H9 (cell line): Measurements from ENCODE around the gene TSPAN32. TPM values are rescaled to one million over a fixed set of nuclear protein-coding genes. Genes with fewer than 3 reads are reported as not detected.

Source experiments
- DNase-seq: peaks from one replicate; pipeline ENCODE4 v3.0.0-alpha.2; 2017
- H2AFZ ChIP-seq: one replicate; pipeline ENCODE4 v1.6.1; 2013; ENCODE audit warnings: mild to moderate bottlenecking, low read length, control low read depth, moderate library complexity
- H2AK5ac ChIP-seq: 2 replicates; pipeline ENCODE4 v1.6.1; 2013; ENCODE audit warnings: low read length, control low read depth, mixed read lengths; ENCODE audit not compliant: insufficient read length
- H2BK120ac ChIP-seq: one replicate; pipeline ENCODE4 v1.6.1; 2013; ENCODE audit warnings: low read depth, mild to moderate bottlenecking, low read length, control low read depth, inconsistent platforms; ENCODE audit not compliant: poor library complexity, severe bottlenecking
- H2BK12ac ChIP-seq: 2 replicates; pipeline ENCODE4 v1.6.1; 2013; ENCODE audit warnings: low read length, control low read depth, mixed read lengths, low read depth; ENCODE audit not compliant: insufficient read length
- H2BK15ac ChIP-seq: 2 replicates; pipeline ENCODE4 v1.6.1; 2013; ENCODE audit warnings: low read depth, low read length, control low read depth
- H2BK20ac ChIP-seq: one replicate; pipeline ENCODE4 v1.6.1; 2013; ENCODE audit warnings: low read depth, mild to moderate bottlenecking, low read length, control low read depth, inconsistent platforms; ENCODE audit not compliant: poor library complexity, severe bottlenecking
- H2BK5ac ChIP-seq: 2 replicates; pipeline ENCODE4 v1.6.1; 2013; ENCODE audit warnings: low read length, control low read depth, mixed read lengths; ENCODE audit not compliant: insufficient read length
- H3K14ac ChIP-seq: 2 replicates; pipeline ENCODE4 v1.6.1; 2013; ENCODE audit warnings: low read length, control low read depth; ENCODE audit not compliant: insufficient read depth
- H3K18ac ChIP-seq: 2 replicates; pipeline ENCODE4 v1.6.1; 2013; ENCODE audit warnings: low read depth, mild to moderate bottlenecking, mixed read lengths, low read length, control low read depth; ENCODE audit not compliant: insufficient read length
- H3K23ac ChIP-seq: 2 replicates; pipeline ENCODE4 v1.6.1; 2013; ENCODE audit warnings: low read length, control low read depth, mixed read lengths, low read depth; ENCODE audit not compliant: insufficient read length
- H3K23me2 ChIP-seq: 2 replicates; pipeline ENCODE4 v1.6.1; 2013; ENCODE audit warnings: low read depth, mild to moderate bottlenecking, mixed read lengths, low read length, control low read depth; ENCODE audit not compliant: insufficient read length, poor library complexity, severe bottlenecking
- H3K27ac ChIP-seq: 2 replicates; pipeline ENCODE4 v1.5.1; 2013; ENCODE audit warnings: low read length, control low read depth, mixed read lengths, low read depth; ENCODE audit not compliant: insufficient read length
- H3K27me3 ChIP-seq: 2 replicates; pipeline ENCODE4 v1.6.1; 2013; ENCODE audit warnings: low read length, control low read depth, inconsistent platforms; ENCODE audit not compliant: insufficient read depth
- H3K4ac ChIP-seq: 2 replicates; pipeline ENCODE4 v1.6.1; 2013; ENCODE audit warnings: low read depth, mild to moderate bottlenecking, control low read depth, inconsistent platforms, low read length, moderate library complexity
- H3K4me1 ChIP-seq: 2 replicates; pipeline ENCODE4 v1.6.1; 2013; ENCODE audit warnings: low read length, control low read depth, inconsistent platforms; ENCODE audit not compliant: insufficient read depth
- H3K4me2 ChIP-seq: 2 replicates; pipeline ENCODE4 v1.6.1; 2013; ENCODE audit warnings: low read length, control low read depth, mixed read lengths; ENCODE audit not compliant: insufficient read length, insufficient read depth
- H3K56ac ChIP-seq: 2 replicates; pipeline ENCODE4 v1.6.1; 2013; ENCODE audit warnings: low read depth, mild to moderate bottlenecking, mixed read lengths, low read length, control low read depth; ENCODE audit not compliant: insufficient read length
- H3K79me1 ChIP-seq: 2 replicates; pipeline ENCODE4 v1.6.1; 2013; ENCODE audit warnings: low read depth, mild to moderate bottlenecking, moderate library complexity, low read length, control low read depth, inconsistent platforms; ENCODE audit not compliant: insufficient read depth, poor library complexity, severe bottlenecking
- H3K79me2 ChIP-seq: 2 replicates; pipeline ENCODE4 v1.6.1; 2013; ENCODE audit warnings: low read length, control low read depth, inconsistent platforms; ENCODE audit not compliant: insufficient read depth
- H3K9ac ChIP-seq: 2 replicates; pipeline ENCODE4 v1.6.1; 2013; ENCODE audit warnings: low read length, control low read depth, mixed read lengths; ENCODE audit not compliant: insufficient read length; ENCODE audit errors: extremely low read depth
- H3K9me3 ChIP-seq: one replicate; pipeline ENCODE4 v1.6.1; 2013; ENCODE audit warnings: low read depth, low read length, inconsistent platforms; ENCODE audit not compliant: control insufficient read depth
- H3T11ph ChIP-seq: one replicate; pipeline ENCODE4 v1.6.1; 2013; ENCODE audit warnings: mild to moderate bottlenecking, low read length, control low read depth, inconsistent platforms
- H4K20me1 ChIP-seq: one replicate; pipeline ENCODE4 v1.6.1; 2013; ENCODE audit not compliant: control insufficient read depth, insufficient read length, insufficient read depth
- H4K5ac ChIP-seq: 2 replicates; pipeline ENCODE4 v1.6.1; 2013; ENCODE audit warnings: low read depth, mild to moderate bottlenecking, mixed read lengths, low read length, control low read depth; ENCODE audit not compliant: insufficient read length
- H4K8ac ChIP-seq: replicated peaks from 2 replicates; pipeline ENCODE4 v1.6.1; 2013; ENCODE audit warnings: low read length, control low read depth, mixed read lengths, low read depth; ENCODE audit not compliant: insufficient read length
- H4K91ac ChIP-seq: 2 replicates; pipeline ENCODE4 v1.6.1; 2013; ENCODE audit warnings: low read depth, mild to moderate bottlenecking, moderate library complexity, mixed read lengths, low read length, control low read depth; ENCODE audit not compliant: insufficient read length
- H3K27ac Mint-ChIP-seq, 3 experiments: 2 replicates in 2 of 3; 3 replicates in 1 of 3; pipeline ENCODE4 v1.8.0; 2020 to 2021; ENCODE audit warnings: mixed read lengths in 3 of 3, mild to moderate bottlenecking in 1 of 3, moderate library complexity in 1 of 3
- H3K27me3 Mint-ChIP-seq: 2 replicates; pipeline ENCODE4 v1.8.0; 2021; ENCODE audit warnings: low read depth, mild to moderate bottlenecking, moderate library complexity, mixed read lengths
- H3K36me3 Mint-ChIP-seq, 3 experiments: 2 replicates in 2 of 3; 3 replicates in 1 of 3; pipeline ENCODE4 v1.8.0; 2020 to 2021; ENCODE audit warnings: low read depth in 3 of 3, mixed read lengths in 3 of 3; ENCODE audit not compliant: insufficient read depth in 1 of 3
- H3K4me1 Mint-ChIP-seq, 2 experiments: 2 replicates each; pipeline ENCODE4 v1.8.0; 2020; ENCODE audit warnings: mixed read lengths in 2 of 2
- H3K4me3 Mint-ChIP-seq, 2 experiments: 2 replicates in 1 of 2; 3 replicates in 1 of 2; pipeline ENCODE4 v1.8.0; 2020 to 2021; ENCODE audit warnings: mild to moderate bottlenecking in 2 of 2, mixed read lengths in 2 of 2, moderate library complexity in 1 of 2
- H3K9me3 Mint-ChIP-seq, 2 experiments: 2 replicates in 1 of 2; 3 replicates in 1 of 2; pipeline ENCODE4 v1.8.0; 2020; ENCODE audit warnings: mild to moderate bottlenecking in 2 of 2, mixed read lengths in 2 of 2, moderate library complexity in 1 of 2
- CTCF ChIP-seq: fragments of 200-600 bp; sonication (generic); conservative IDR thresholded peaks from 3 replicates; pipeline ENCODE4 v1.8.0; 2021; ENCODE audit warnings: antibody characterized with exemption, mild to moderate bottlenecking
- WGBS: extraction: QIAGEN DNeasy Blood & Tissue Kit; methylation state at CpG from one replicate; pipeline ENCODE4 v1.1.7; 2013; ENCODE audit warnings: missing lambda C conversion rate, low lambda C conversion rate, mixed read lengths; ENCODE audit not compliant: insufficient read length; ENCODE audit errors: extremely low coverage; 5-methylcytosine and 5-hydroxymethylcytosine counted together
- total RNA-seq: library from RNA; stranded (reverse); gene quantifications from 2 replicates; pipeline ENCODE4 v1.2.1, GENCODE V29; 2021

The TSPAN32 gene
- total RNA-seq, 1 experiment from 2014 or later, result not detected

- H2BK15ac ChIP-seq, result no peak overlapping the region
- H3K27ac ChIP-seq, result no peak overlapping the region
- no peak overlapping the region for H4K5ac ChIP-seq
- no peaks in the 10 kb centered on the region for H3K79me1 ChIP-seq
- H3K4ac ChIP-seq, result no peak overlapping the region
- Mint-ChIP-seq H3K9me3 (peaks cover 7 to 11% of the 10 kb centered on the region in 2 experiments; a peak in 4 of 5 replicates), H3K36me3 (peaks cover 0 to 2% (median 0%) of the 10 kb centered on the region in 3 experiments; a peak in 1 of 7 replicates), H3K27ac (no peak overlapping the region), H3K4me3 (no peak overlapping the region), H3K4me1 (peaks cover 0 to 3% of the 10 kb centered on the region in 2 experiments; a peak in 1 of 4 replicates), H3K27me3 (peaks cover 59% of the 10 kb centered on the region)
- DNase-seq, result no peak
- no peak overlapping the region for H2BK12ac ChIP-seq
- no peak overlapping the region for H4K91ac ChIP-seq
- H3K9me3 ChIP-seq, result no peaks in the 10 kb centered on the region
- no peak overlapping the region for H3K14ac ChIP-seq
- no peak overlapping the region for H3K23ac ChIP-seq
- H3K9ac ChIP-seq, result no peak overlapping the region
- no peak overlapping the region for H3K18ac ChIP-seq
- WGBS, result no CpG with 5 or more reads among the region's 6 CpGs
- no peak overlapping the region for H2AK5ac ChIP-seq
- no peak overlapping the region for H3K4me2 ChIP-seq
- H3K56ac ChIP-seq, result no peak overlapping the region
- H4K20me1 ChIP-seq, result no peaks in the 10 kb centered on the region
- no peaks in the 10 kb centered on the region for H3K79me2 ChIP-seq
- no peak overlapping the region for H2BK120ac ChIP-seq
- H3K23me2 ChIP-seq, result no peaks in the 10 kb centered on the region
- TF ChIP-seq CTCF, result no peak
- H3T11ph ChIP-seq, result no peak overlapping the region
- no peak overlapping the region for H2BK20ac ChIP-seq
- no peak overlapping the region for H2AFZ ChIP-seq
- H4K8ac ChIP-seq, result no peak overlapping the region
- H3K4me1 ChIP-seq, result no peaks in the 10 kb centered on the region
- no peaks in the 10 kb centered on the region; the same call in 1 of the 2 replicates for H3K27me3 ChIP-seq
- H2BK5ac ChIP-seq, result no peak overlapping the region
These were observed 19.5 kb downstream of the TSPAN32 start for GRCh38 chr11:2321311-2321683.
